ENCODE measurements around the gene ADAD2. TPM values are rescaled to one million over a fixed set of nuclear protein-coding genes. Genes with fewer than 3 reads are reported as not detected.

The ADAD2 gene
- total and polyA plus RNA-seq, 10 of the 15 experiments (the other 5 are each of a cell fraction or from before 2014, with no cell fraction given): 0.44 to 0.68 (median 0.51) TPM; not detected in 7

DNA sequence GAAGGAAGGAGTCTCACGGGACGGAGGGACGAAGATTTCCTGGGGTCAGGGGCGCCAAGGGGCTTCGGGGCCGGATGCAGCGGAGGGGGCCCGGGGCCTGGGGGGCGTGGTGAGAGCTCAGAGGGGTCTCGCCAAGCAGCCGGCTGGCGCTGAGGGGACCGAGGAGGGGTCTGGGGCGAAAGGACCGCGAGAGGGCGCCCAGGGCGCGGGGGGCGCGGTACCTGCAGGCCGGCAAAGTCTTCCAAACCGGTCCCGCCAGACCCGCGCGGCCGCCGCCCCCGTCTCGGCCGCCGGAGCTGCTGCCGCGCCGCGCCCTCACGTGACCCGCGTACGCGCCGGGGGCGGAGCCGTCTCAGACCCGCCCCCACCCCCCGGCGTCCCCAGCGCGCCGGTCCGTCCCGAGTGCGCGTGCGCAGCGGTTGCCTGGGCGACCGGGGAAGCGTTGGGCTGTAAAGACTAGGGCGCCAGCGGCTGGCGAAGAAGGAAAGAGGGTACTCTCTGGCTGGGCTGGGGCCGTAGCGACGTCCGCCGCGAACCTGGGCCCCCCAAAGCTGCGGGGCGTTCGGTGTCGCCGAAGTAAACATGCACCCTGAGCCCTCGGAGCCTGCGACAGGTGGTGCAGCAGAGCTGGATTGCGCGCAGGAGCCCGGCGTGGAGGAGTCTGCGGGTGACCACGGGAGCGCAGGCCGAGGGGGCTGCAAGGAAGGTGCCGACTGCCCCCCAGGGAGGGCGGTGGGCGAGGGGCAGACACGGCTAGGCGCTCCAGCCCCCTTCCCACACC, 45.9 kb upstream of the ADAD2 start, which contains the start of the genes DNAAF1 and HSDL1 (continued):
- TF ChIP-seq POU2F2 (IDR thresholded peaks at IDR 0.05; ENCODE audit: borderline replicate concordance, low read depth, low read length): 0 out of 3 replicates have a peak, but pooled peaks have one; percentile 20
- TF ChIP-seq ETV6 (conservative IDR thresholded peaks at IDR 0.05 in 1 of 2, IDR thresholded peaks at IDR 0.05 in 1 of 2; ENCODE audit: borderline replicate concordance in 1 of 2, low read depth in 1 of 2): no peak
- TF ChIP-seq ZNF622 (IDR thresholded peaks at IDR 0.05): no peak
- TF ChIP-seq, protein P1, sequence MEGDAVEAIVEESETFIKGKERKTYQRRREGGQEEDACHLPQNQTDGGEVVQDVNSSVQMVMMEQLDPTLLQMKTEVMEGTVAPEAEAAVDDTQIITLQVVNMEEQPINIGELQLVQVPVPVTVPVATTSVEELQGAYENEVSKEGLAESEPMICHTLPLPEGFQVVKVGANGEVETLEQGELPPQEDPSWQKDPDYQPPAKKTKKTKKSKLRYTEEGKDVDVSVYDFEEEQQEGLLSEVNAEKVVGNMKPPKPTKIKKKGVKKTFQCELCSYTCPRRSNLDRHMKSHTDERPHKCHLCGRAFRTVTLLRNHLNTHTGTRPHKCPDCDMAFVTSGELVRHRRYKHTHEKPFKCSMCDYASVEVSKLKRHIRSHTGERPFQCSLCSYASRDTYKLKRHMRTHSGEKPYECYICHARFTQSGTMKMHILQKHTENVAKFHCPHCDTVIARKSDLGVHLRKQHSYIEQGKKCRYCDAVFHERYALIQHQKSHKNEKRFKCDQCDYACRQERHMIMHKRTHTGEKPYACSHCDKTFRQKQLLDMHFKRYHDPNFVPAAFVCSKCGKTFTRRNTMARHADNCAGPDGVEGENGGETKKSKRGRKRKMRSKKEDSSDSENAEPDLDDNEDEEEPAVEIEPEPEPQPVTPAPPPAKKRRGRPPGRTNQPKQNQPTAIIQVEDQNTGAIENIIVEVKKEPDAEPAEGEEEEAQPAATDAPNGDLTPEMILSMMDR (IDR thresholded peaks at IDR 0.05 in 2 of 3, conservative IDR thresholded peaks at IDR 0.05 in 1 of 3; ENCODE audit: control insufficient read depth in 2 of 3, extremely low read depth in 1 of 3, insufficient read depth in 1 of 3, low read depth in 3 of 3, low read length in 3 of 3): peak in 1 of 3 experiments; percentile 24; a peak in 1 of 6 replicates
- no peak for TF ChIP-seq CEBPB (IDR thresholded peaks at IDR 0.05; ENCODE audit: borderline replicate concordance in 1 of 2, low read depth in 2 of 2, low read length in 2 of 2)
- TF ChIP-seq, protein P2, sequence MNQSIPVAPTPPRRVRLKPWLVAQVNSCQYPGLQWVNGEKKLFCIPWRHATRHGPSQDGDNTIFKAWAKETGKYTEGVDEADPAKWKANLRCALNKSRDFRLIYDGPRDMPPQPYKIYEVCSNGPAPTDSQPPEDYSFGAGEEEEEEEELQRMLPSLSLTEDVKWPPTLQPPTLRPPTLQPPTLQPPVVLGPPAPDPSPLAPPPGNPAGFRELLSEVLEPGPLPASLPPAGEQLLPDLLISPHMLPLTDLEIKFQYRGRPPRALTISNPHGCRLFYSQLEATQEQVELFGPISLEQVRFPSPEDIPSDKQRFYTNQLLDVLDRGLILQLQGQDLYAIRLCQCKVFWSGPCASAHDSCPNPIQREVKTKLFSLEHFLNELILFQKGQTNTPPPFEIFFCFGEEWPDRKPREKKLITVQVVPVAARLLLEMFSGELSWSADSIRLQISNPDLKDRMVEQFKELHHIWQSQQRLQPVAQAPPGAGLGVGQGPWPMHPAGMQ (IDR thresholded peaks at IDR 0.05; ENCODE audit: borderline replicate concordance): no peak
- TF ChIP-seq, protein P3, sequence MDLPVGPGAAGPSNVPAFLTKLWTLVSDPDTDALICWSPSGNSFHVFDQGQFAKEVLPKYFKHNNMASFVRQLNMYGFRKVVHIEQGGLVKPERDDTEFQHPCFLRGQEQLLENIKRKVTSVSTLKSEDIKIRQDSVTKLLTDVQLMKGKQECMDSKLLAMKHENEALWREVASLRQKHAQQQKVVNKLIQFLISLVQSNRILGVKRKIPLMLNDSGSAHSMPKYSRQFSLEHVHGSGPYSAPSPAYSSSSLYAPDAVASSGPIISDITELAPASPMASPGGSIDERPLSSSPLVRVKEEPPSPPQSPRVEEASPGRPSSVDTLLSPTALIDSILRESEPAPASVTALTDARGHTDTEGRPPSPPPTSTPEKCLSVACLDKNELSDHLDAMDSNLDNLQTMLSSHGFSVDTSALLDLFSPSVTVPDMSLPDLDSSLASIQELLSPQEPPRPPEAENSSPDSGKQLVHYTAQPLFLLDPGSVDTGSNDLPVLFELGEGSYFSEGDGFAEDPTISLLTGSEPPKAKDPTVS (IDR thresholded peaks at IDR 0.05; ENCODE audit: low read depth, low read length): no peak
- TF ChIP-seq EZH2 (IDR thresholded peaks at IDR 0.05; ENCODE audit: borderline replicate concordance, control insufficient read depth, low read depth, low read length): no peak
- TF ChIP-seq TCF7 (IDR thresholded peaks at IDR 0.05; ENCODE audit: borderline replicate concordance): no peak
- peak; percentile 61; the same call in 1 of the 2 replicates for TF ChIP-seq POLR2A (IDR thresholded peaks at IDR 0.05; ENCODE audit: low read depth, low read length)
- no peak for TF ChIP-seq PAX5 (IDR thresholded peaks at IDR 0.05; ENCODE audit: borderline replicate concordance, low read depth, low read length)
- no peak for TF ChIP-seq CREM (IDR thresholded peaks at IDR 0.05; ENCODE audit: low read depth)
- TF ChIP-seq, protein P4, sequence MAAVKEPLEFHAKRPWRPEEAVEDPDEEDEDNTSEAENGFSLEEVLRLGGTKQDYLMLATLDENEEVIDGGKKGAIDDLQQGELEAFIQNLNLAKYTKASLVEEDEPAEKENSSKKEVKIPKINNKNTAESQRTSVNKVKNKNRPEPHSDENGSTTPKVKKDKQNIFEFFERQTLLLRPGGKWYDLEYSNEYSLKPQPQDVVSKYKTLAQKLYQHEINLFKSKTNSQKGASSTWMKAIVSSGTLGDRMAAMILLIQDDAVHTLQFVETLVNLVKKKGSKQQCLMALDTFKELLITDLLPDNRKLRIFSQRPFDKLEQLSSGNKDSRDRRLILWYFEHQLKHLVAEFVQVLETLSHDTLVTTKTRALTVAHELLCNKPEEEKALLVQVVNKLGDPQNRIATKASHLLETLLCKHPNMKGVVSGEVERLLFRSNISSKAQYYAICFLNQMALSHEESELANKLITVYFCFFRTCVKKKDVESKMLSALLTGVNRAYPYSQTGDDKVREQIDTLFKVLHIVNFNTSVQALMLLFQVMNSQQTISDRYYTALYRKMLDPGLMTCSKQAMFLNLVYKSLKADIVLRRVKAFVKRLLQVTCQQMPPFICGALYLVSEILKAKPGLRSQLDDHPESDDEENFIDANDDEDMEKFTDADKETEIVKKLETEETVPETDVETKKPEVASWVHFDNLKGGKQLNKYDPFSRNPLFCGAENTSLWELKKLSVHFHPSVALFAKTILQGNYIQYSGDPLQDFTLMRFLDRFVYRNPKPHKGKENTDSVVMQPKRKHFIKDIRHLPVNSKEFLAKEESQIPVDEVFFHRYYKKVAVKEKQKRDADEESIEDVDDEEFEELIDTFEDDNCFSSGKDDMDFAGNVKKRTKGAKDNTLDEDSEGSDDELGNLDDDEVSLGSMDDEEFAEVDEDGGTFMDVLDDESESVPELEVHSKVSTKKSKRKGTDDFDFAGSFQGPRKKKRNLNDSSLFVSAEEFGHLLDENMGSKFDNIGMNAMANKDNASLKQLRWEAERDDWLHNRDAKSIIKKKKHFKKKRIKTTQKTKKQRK (IDR thresholded peaks at IDR 0.05; ENCODE audit: low read depth, low read length): no peak
- no peak for TF ChIP-seq TBL1XR1 (IDR thresholded peaks at IDR 0.05; ENCODE audit: low read depth, low read length)
- TF ChIP-seq CREB1 (IDR thresholded peaks at IDR 0.05; ENCODE audit: low read depth): 0 out of 2 replicates have a peak, but pooled peaks have one; percentile 19
- no peak for TF ChIP-seq SUPT20H (IDR thresholded peaks at IDR 0.05; ENCODE audit: borderline replicate concordance, control insufficient read depth, low read depth, low read length)
- no peak for TF ChIP-seq SMAD5 (IDR thresholded peaks at IDR 0.05; ENCODE audit: low read depth)
- TF ChIP-seq SP1 (IDR thresholded peaks at IDR 0.05; ENCODE audit: low read depth, low read length): peak; percentile 59
- TF ChIP-seq STAT1 (conservative IDR thresholded peaks at IDR 0.05): no peak
- TF ChIP-seq, protein P5, sequence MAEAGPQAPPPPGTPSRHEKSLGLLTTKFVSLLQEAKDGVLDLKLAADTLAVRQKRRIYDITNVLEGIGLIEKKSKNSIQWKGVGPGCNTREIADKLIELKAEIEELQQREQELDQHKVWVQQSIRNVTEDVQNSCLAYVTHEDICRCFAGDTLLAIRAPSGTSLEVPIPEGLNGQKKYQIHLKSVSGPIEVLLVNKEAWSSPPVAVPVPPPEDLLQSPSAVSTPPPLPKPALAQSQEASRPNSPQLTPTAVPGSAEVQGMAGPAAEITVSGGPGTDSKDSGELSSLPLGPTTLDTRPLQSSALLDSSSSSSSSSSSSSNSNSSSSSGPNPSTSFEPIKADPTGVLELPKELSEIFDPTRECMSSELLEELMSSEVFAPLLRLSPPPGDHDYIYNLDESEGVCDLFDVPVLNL (IDR thresholded peaks at IDR 0.05; ENCODE audit: low read depth, low read length): no peak

Measured in GM12878 (cell line).